ENCODE results near the gene C17orf67. TPM values are rescaled to one million over a fixed set of nuclear protein-coding genes. Genes with fewer than 3 reads are reported as not detected.
"Not testable (repeated sequence)": the region's sequence is repeated elsewhere in the genome, so short reads cannot be mapped to it uniquely, and the experiment has no call there.

The C17orf67 gene
- total RNA-seq, 1 donor from 2014 or later = 18.1 TPM

DNA sequence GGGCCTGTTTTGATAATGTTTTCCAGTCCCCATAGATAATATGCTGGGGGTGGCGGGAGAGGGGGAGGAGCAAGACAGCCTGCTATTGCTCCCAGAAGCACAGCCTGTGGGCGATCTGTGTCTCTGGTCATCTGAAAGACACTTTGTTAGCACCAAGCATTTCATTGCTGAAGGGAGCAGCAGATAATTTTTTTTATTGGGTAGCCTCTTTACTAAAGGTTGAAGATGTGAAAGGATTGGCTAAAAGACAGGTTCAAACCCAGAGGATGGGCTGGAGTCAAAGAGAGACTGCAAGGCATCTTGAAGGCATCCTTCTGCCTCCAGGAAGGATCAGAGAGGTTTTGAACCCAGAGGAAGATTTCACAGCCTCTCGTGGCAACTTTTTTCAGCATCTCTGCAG lies 60.6 kb downstream of the C17orf67 start:
- DNase-seq (ENCODE audit: low read depth in 2 of 2) = no peak

GRCh38 chr17:56772442-56772841 lies 61.3 kb downstream of the C17orf67 start:
- DNase-seq (ENCODE audit: low read depth in 2 of 2) = no peak

GRCh38 chr17:56771975-56772374 lies 61.7 kb downstream of the C17orf67 start:
- no peak for DNase-seq (ENCODE audit: low read depth in 2 of 2)

DNA sequence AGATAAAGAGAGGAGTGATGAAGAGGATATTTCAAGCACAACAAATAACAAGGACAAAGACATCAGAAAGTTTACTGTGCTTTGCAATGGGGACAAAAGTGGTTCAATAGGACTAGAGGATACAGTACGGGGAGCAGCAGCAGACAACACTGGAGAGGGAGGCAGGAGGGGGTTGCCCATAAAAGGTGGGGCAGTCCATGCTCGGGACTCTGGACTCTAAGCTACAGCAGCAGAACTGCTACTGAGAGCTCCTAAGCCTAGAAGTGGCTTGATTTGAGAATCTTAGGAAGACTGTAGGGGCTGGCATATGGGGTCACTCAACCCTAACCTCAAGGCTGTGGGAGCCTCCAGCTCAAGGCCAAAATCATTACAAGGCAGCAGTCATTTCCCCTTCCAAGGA lies 62.2 kb downstream of the C17orf67 start:
- DNase-seq (ENCODE audit: low read depth in 2 of 2) = no peak

DNA sequence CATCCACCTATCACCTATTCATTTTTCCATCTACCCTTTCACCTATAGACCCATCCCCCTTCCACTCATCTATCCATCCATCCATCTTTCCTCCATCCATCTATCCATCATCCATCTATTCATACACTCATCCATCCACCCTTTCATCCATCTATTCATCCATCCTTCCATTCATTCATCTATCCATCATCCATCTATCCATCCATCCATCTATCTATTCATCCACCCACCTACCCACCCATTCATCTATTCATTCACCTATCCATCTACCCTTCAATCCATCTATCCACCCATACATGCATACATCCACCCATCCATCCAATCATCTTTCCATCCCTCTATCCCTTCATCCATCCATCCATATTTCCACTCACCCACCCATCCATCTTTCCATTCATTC lies 63.3 kb downstream of the C17orf67 start:
- DNase-seq (ENCODE audit: low read depth in 2 of 2) = no peak

GRCh38 chr17:56765449-56765848 lies 68.3 kb downstream of the C17orf67 start:
- DNase-seq (ENCODE audit: low read depth in 2 of 2) = no peak

DNA sequence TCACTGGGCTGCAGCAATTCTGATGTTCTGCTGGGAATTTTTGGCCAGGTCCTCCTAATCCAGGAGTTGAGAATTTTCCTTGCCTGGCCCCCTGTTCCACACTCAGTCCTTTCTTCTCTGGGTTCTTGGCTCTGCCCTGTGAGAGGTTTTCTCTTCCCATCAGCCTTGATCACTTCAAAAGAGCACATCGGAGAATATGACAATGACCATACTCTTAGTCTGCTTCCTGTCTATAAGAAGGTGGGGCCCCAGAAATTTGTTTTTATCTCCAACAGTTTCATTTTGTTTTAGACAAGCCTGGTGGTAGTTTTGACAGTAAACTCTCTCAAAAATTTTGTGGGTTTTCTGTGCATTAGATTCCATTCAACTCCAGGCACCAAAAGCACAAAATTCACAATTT lies 70.7 kb downstream of the C17orf67 start:
- no peak for DNase-seq (ENCODE audit: low read depth in 2 of 2)

GRCh38 chr17:56762144-56762543 lies 71.6 kb downstream of the C17orf67 start:
- DNase-seq (ENCODE audit: low read depth in 2 of 2) = no peak

DNA sequence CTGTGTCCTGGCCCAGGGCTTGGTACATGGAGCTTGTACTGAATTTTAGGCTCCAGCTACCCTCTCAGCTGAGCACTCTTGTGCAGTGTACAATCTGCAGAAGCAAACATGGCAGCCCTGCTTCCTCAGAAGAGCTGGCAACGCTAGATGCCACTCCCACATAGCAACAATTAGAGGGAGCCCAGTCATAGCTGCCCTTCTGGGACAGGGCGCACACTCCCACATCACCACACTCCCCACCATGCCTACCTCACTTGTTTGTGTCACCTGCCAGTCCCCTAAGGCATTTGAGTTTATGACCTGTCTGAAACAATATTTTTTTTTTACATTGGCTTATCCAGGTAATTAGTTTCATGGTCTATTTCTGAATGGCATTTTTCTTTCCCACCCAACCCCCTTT lies 72.3 kb downstream of the C17orf67 start:
- DNase-seq (ENCODE audit: low read depth in 2 of 2) = no peak

- not testable (repeated sequence) for DNase-seq (ENCODE audit: low read depth in 2 of 2)
Measured at GRCh38 chr17:56757611-56758010, 76.1 kb downstream of the C17orf67 start.

DNA sequence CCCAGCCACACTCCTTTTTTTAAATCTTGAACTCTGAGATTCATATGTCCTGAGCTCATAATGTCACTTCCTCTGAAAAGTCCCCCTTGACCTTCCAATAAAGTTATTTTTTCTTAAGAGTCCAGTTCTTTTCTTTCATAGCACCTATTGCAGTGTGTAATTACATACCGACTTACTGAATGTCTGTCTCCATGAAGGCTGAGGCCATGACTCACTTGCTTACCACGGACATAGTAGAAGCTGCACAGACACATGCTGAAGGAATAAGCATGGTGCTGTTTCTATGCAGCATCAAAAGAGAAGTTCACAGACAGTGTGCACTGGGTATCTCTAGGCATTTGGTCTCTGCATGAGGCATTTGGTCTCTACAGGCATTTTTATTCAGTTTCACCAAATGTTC lies 77.2 kb downstream of the C17orf67 start:
- peak in 1 of 2 donors; percentile 87 for DNase-seq (ENCODE audit: low read depth in 2 of 2)

DNA sequence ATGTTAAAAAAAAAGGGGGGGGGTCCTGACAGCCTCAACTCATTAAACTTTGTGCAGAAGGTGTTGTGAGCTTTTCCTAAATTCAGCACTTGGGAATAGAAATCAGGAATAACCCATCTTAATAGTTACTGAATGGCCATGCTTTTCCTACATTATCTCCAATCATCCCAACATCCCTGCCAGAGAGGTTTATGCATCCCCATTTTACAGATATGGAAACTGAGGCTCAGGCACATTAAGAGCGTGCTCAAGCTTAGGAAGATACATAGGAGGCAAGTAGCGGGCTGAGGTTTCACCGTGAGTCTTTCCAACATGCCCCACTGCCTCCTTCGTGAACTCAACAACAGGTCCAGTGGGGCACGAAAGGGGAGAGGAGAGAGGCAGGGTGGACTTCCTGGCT lies 78.4 kb downstream of the C17orf67 start:
- no peak for DNase-seq (ENCODE audit: low read depth in 2 of 2)

GRCh38 chr17:56754523-56755208 lies 79.1 kb downstream of the C17orf67 start:
- peak; percentile 64 to 71 for DNase-seq (ENCODE audit: low read depth in 2 of 2)

GRCh38 chr17:56752263-56752836 lies 81.4 kb downstream of the C17orf67 start:
- peak; percentile 65 to 78 for DNase-seq (ENCODE audit: low read depth in 2 of 2)

GRCh38 chr17:56751145-56751738 lies 82.5 kb downstream of the C17orf67 start:
- peak; percentile 67 to 74 for DNase-seq (ENCODE audit: low read depth in 2 of 2)

DNA sequence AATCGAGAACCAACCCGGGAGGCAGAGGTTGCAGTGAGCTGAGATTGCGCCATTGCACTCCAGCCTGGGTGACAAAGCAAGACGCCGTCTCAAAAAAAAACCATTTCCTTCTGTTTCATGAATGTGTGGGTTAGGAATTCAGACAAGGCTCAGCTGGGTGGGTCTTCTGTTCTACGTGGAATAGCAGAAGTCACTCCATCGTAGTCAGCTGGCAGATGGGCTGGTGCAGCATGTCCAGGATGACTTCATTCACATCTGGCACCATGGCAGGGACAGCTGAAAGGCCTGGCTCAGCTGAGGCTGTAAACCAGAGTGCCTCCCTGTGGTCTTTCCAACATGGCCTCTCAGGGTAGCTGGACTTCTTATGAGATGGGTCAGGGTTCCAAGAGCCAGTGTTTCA lies 89.0 kb downstream of the C17orf67 start:
- no peak for DNase-seq (ENCODE audit: low read depth in 2 of 2)

DNA sequence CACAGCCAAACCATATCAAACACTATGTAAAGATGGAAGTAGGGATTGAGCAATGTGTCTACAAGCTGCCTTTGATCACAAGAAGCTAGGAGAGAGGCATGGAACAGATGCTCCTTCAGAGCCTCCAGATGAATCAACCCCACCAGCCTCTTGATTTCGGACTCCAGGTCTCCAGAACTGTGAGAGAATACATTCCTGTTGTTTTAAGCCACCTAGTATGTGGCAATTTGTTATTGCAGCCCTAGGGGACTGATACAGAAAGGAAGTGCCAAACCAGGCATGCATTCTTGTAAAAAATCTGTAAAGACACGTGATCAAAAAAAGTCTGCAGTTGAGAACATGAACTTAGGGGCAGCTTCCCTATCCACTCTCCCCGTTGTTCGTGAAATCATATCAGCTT lies 91.1 kb downstream of the C17orf67 start:
- no peak for DNase-seq (ENCODE audit: low read depth in 2 of 2)

Other genes starting within 250 kb of the C17orf67 start
- gene NOG, start 240.2 kb downstream of the C17orf67 start, total RNA-seq = 0.65 and 1.8 TPM in 2 replicates
- 6.5 and 16.3 TPM in 2 replicates for gene DGKE, start 231 bp upstream of the C17orf67 start, total RNA-seq
- 20.0 and 27.2 TPM in 2 replicates for gene TRIM25, start 80.1 kb upstream of the C17orf67 start, total RNA-seq
- 8.7 and 10.7 TPM in 2 replicates for gene COIL, start 127.1 kb upstream of the C17orf67 start, total RNA-seq
- 26.6 and 27.7 TPM in 2 replicates for gene SCPEP1, start 144.2 kb upstream of the C17orf67 start, total RNA-seq